GM23248 (cell line): ENCODE results near the gene MITF. TPM values are rescaled to one million over a fixed set of nuclear protein-coding genes. Genes with fewer than 3 reads are reported as not detected.
"Not testable (repeated sequence)": the region's sequence is repeated elsewhere in the genome, so short reads cannot be mapped to it uniquely, and the experiment has no call there.

Source experiments
- DNase-seq: peaks from one replicate; pipeline ENCODE4 v3.0.0-alpha.2; 2015
- H2AFZ ChIP-seq: fragments of 200-600 bp; sonication (generic); 2 replicates; pipeline ENCODE4 v1.6.1; 2016; ENCODE audit warnings: antibody characterized with exemption
- H3F3A ChIP-seq: fragments of 200-600 bp; sonication (generic); 2 replicates; pipeline ENCODE4 v1.6.1; 2016; ENCODE audit warnings: mild to moderate bottlenecking, antibody characterized with exemption, mixed run types; ENCODE audit not compliant: insufficient read depth
- H3K27ac ChIP-seq: fragments of 200-600 bp; sonication (generic); 2 replicates; pipeline ENCODE4 v1.5.1; 2016; ENCODE audit warnings: mild to moderate bottlenecking
- H3K27me3 ChIP-seq: fragments of 200-600 bp; sonication (generic); replicated peaks from 2 replicates; pipeline ENCODE4 v1.6.1; 2016; ENCODE audit warnings: mild to moderate bottlenecking; ENCODE audit not compliant: insufficient read depth
- H3K36me3 ChIP-seq: fragments of 200-600 bp; sonication (generic); 2 replicates; pipeline ENCODE4 v1.6.1; 2016; ENCODE audit warnings: low read depth, mild to moderate bottlenecking
- H3K4me1 ChIP-seq: fragments of 200-600 bp; sonication (generic); 2 replicates; pipeline ENCODE4 v1.6.1; 2016; ENCODE audit warnings: mild to moderate bottlenecking; ENCODE audit not compliant: insufficient read depth
- H3K4me2 ChIP-seq: fragments of 200-600 bp; sonication (generic); one replicate; pipeline ENCODE4 v1.6.1; 2016; ENCODE audit warnings: mild to moderate bottlenecking; ENCODE audit not compliant: unreplicated experiment
- H3K4me3 ChIP-seq: fragments of 200-600 bp; sonication (generic); 2 replicates; pipeline ENCODE4 v1.5.1; 2016; ENCODE audit warnings: mild to moderate bottlenecking
- H3K79me2 ChIP-seq: fragments of 200-600 bp; sonication (generic); 2 replicates; pipeline ENCODE4 v1.6.1; 2016; ENCODE audit warnings: mild to moderate bottlenecking; ENCODE audit not compliant: insufficient read depth
- H3K9ac ChIP-seq: fragments of 200-600 bp; sonication (generic); 2 replicates; pipeline ENCODE4 v1.6.1; 2016; ENCODE audit warnings: mild to moderate bottlenecking
- H3K9me2 ChIP-seq: fragments of 200-600 bp; sonication (generic); 2 replicates; pipeline ENCODE4 v1.6.1; 2016; ENCODE audit warnings: mixed run types, mild to moderate bottlenecking, moderate library complexity; ENCODE audit not compliant: insufficient read depth
- H3K9me3 ChIP-seq: fragments of 200-600 bp; sonication (generic); one replicate; pipeline ENCODE4 v1.6.1; 2017; ENCODE audit warnings: low read depth
- H4K20me1 ChIP-seq: fragments of 200-600 bp; sonication (generic); 2 replicates; pipeline ENCODE4 v1.6.0; 2016; ENCODE audit not compliant: insufficient read depth
- EZH2 ChIP-seq: fragments of 200-600 bp; sonication (generic); IDR thresholded peaks from 2 replicates; pipeline ENCODE4 v1.6.1; 2018; ENCODE audit warnings: antibody characterized with exemption, mild to moderate bottlenecking; ENCODE audit not compliant: insufficient read depth, poor library complexity, severe bottlenecking
- EZH2phosphoT487 ChIP-seq: fragments of 200-600 bp; sonication (generic); IDR thresholded peaks from 2 replicates; pipeline ENCODE4 v1.6.1; 2018; ENCODE audit warnings: antibody characterized with exemption, moderate library complexity, mild to moderate bottlenecking, low read depth; ENCODE audit not compliant: insufficient read depth
- WGBS, 2 experiments: methylation state at CpG; one replicate each; pipeline ENCODE4 v1.1.6; 2015 to 2017; ENCODE audit warnings: low lambda C conversion rate in 2 of 2, low coverage in 1 of 2; ENCODE audit errors: missing lambda C conversion rate in 2 of 2; 5-methylcytosine and 5-hydroxymethylcytosine counted together
- in situ Hi-C: fragments of 300-500 bp; cut with MboI; formaldehyde crosslinking; loops from 2 replicates; pipeline ENCODE4 v1.15.0; 2020
- polyA plus RNA-seq: library from polyadenylated mRNA; unstranded; fragments of >200 nt; fragmentation: Nextera tagmentation; extraction: Ambion mirVana; gene quantifications from 2 replicates; pipeline ENCODE4 v1.2.1, GENCODE V29; 2016
- total RNA-seq: library from RNA; depleted of rRNA; stranded (reverse); fragments of >200 nt; shearing (Covaris generic); gene quantifications from 2 replicates; pipeline ENCODE4 v1.2.3, GENCODE V29; 2014

MITF gene
- total and polyA plus RNA-seq, 2 experiments from 2014 or later: 0.86 to 2.0 TPM

DNA sequence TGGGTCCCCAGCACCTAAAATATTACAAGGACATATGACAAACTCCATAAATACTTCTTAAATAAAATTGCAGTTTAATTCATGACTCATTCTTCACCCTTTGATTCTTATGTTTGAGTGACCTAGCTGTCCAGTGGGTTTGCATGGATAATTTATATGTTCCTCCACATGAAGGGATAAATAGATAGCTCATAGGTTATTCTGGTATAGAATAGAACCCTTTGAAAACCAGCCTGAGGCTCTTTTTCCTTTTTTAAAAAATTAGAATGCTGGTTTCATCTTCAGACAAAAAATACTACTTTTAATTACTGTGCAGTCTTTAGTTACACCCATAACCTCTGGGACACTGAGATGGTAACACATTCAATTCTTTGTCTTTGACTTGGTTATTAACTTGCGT, 163.1 kb downstream of the MITF start:
- Histone ChIP-seq H3K4me3 (no peak overlapping the region), H3K4me1 (no peaks in the 10 kb centered on the region), H2AFZ (no peak overlapping the region), H3K36me3 (no peaks in the 10 kb centered on the region), H3K9me3 (no peaks in the 10 kb centered on the region), H3F3A (no peaks in the 10 kb centered on the region), H3K4me2 (no peak overlapping the region), H3K27ac (no peak overlapping the region), H3K9ac (no peak overlapping the region), H3K79me2 (no peaks in the 10 kb centered on the region), H4K20me1 (no peaks in the 10 kb centered on the region), H3K9me2 (no peaks in the 10 kb centered on the region), H3K27me3 (peaks cover 3% of the 10 kb centered on the region; the same call in 1 of the 2 replicates)
- in situ Hi-C loops: no loop called here
- no peak for DNase-seq
- 66 to 69% methylated on average over 1 of the region's 1 CpG for WGBS, 2 experiments
- no peak for TF ChIP-seq EZH2
- TF ChIP-seq EZH2phosphoT487: no peak

- DNase-seq: no peak
- Histone ChIP-seq H3K9me2 (no peaks in the 10 kb centered on the region), H2AFZ (no peak overlapping the region), H3K27ac (no peak overlapping the region), H3K9ac (no peak overlapping the region), H3K4me2 (no peak overlapping the region), H3K79me2 (no peaks in the 10 kb centered on the region), H3K9me3 (no peaks in the 10 kb centered on the region), H3K4me3 (no peak overlapping the region), H3F3A (no peaks in the 10 kb centered on the region), H3K4me1 (no peaks in the 10 kb centered on the region), H4K20me1 (no peaks in the 10 kb centered on the region), H3K27me3 (no peaks in the 10 kb centered on the region), H3K36me3 (no peaks in the 10 kb centered on the region)
- in situ Hi-C loops: no loop called here
- 90 to 91% methylated on average over 2 of the region's 2 CpGs for WGBS, 2 experiments
- TF ChIP-seq EZH2 (no peak), EZH2phosphoT487 (no peak)
Observed at GRCh38 chr3:69906351-69906966, 167.2 kb downstream of the MITF start.

- Histone ChIP-seq H3K9ac (no peak overlapping the region), H3F3A (no peaks in the 10 kb centered on the region), H3K4me1 (no peaks in the 10 kb centered on the region), H3K36me3 (no peaks in the 10 kb centered on the region), H3K9me2 (no peaks in the 10 kb centered on the region), H3K79me2 (no peaks in the 10 kb centered on the region), H3K9me3 (no peaks in the 10 kb centered on the region), H3K27ac (no peak overlapping the region), H3K4me3 (no peak overlapping the region), H2AFZ (no peak overlapping the region), H3K27me3 (no peaks in the 10 kb centered on the region), H4K20me1 (no peaks in the 10 kb centered on the region), H3K4me2 (no peak overlapping the region)
- no peak for DNase-seq
- no peak for TF ChIP-seq EZH2
- no peak for TF ChIP-seq EZH2phosphoT487
- in situ Hi-C loops: no loop called here
- WGBS, 2 experiments: 14 to 38% methylated on average over 1 of the region's 1 CpG
Observed at GRCh38 chr3:69907554-69907953, 168.3 kb downstream of the MITF start.

- H3K79me2 ChIP-seq, H3K9me2 ChIP-seq, H3K4me2 ChIP-seq, H3K36me3 ChIP-seq, H3K9ac ChIP-seq, H2AFZ ChIP-seq, in situ Hi-C loops, H4K20me1 ChIP-seq, H3K4me1 ChIP-seq, H3K27ac ChIP-seq, H3K4me3 ChIP-seq, H3F3A ChIP-seq, H3K27me3 ChIP-seq, H3K9me3 ChIP-seq, DNase-seq: not testable (repeated sequence)
Observed at GRCh38 chr3:69909859-69910258, 170.6 kb downstream of the MITF start.

DNA sequence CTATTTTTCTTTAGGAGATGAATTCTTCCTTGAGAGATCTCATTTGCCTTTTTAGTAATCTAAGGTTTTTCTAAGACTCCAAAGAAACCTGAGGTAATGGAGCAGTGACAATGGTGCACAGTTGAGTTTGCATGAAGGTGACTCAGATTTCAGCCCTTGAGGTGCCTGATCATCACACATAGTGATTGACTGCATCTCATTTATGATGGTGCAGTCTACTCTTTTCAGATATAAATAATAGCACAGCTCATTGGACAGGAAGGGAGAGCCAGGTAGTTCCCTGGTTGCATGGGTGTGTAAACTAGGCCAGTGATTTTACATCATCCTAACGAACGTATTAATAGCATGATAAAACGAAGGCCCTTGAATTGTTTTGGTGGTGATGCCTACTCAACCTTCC, 174.2 kb downstream of the MITF start:
- Histone ChIP-seq H3F3A (no peaks in the 10 kb centered on the region), H3K4me2 (no peak overlapping the region), H3K27me3 (no peaks in the 10 kb centered on the region), H3K36me3 (no peaks in the 10 kb centered on the region), H3K4me1 (no peaks in the 10 kb centered on the region), H3K79me2 (no peaks in the 10 kb centered on the region), H3K9me2 (peaks cover 4% of the 10 kb centered on the region; the same call in 1 of the 2 replicates), H2AFZ (no peak overlapping the region), H3K4me3 (no peak overlapping the region), H3K9ac (no peak overlapping the region), H4K20me1 (no peaks in the 10 kb centered on the region), H3K9me3 (no peaks in the 10 kb centered on the region), H3K27ac (no peak overlapping the region)
- TF ChIP-seq EZH2phosphoT487 (no peak), EZH2 (no peak)
- in situ Hi-C loops: no loop called here
- no peak for DNase-seq
- WGBS, 2 experiments: 83 to 86% methylated on average over 3 of the region's 3 CpGs
